Measurements from ENCODE around the gene INPP5F.

DNA sequence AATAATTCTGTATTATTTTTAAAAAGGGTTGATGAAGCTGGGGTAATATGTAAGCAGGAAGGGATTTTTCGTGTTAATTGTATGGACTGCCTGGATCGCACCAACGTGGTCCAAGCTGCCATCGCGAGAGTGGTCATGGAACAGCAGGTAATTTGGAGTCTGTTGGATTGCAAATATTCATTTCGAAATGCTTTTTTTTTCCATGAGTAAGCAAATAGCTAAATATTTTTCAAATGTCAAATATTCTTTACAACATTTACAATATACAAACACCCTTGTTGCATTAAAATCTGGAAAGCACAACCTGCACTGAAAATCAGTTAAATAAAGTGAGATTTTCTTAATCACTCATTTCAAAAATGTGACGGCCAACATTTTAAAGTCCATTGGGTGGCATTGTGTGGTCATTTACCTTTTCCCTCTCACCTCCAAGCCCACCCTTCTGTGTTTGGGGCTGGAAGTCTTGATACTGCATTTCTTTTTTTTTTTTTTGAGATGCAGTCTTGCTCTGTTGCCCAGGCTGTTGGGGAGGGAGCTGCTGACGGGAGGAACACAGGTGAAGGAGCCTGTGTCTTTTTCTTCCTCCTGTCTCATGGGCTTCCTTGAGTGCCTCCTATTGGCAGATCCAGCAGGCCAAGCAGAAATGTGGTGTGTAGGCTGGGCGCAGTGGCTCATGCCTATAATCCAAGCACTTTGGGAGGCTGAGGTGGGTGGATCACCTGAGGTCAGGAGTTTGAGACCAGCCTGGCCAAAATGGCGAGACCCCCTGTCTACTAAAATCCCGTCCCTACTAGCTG lies 80.7 kb downstream of the INPP5F start:
- no peak for TF ChIP-seq CTCF (IDR thresholded peaks at IDR 0.05 in 8 of 11, conservative IDR thresholded peaks at IDR 0.05 in 3 of 11)
- TF ChIP-seq POLR2A (IDR thresholded peaks at IDR 0.05) = no peak
- TF ChIP-seq POLR2AphosphoS5 (IDR thresholded peaks at IDR 0.05) = no peak

Measured in spleen (tissue), 7 donors.